IMR-90 (cell line): ENCODE measurements around the gene CLK3. TPM values are rescaled to one million over a fixed set of nuclear protein-coding genes. Genes with fewer than 3 reads are reported as not detected.
"Not testable (repeated sequence)": the region's sequence is repeated elsewhere in the genome, so short reads cannot be mapped to it uniquely, and the experiment has no call there.

Experiments used
- ATAC-seq: fragments of 200-7000 bp; cut with Tn5 transposase; 2 replicates; pipeline ENCODE4 v1.9.1; 2020; ENCODE audit warnings: low read depth, mild to moderate bottlenecking, moderate library complexity
- BruUV-seq: library from RNA; stranded (reverse); fragments of 400-500 nt; replicated peaks from 2 replicates; lab custom pipeline; 2021; lab: Mats Ljungman, UMichigan
- CTCF ChIA-PET: fragments of 300-600 bp; formaldehyde crosslinking; extraction: SDS; loops from one replicate; lab custom pipeline; 2021; ENCODE audit warnings: antibody characterized with exemption; lab: Yijun Ruan, JAX
- POLR2A ChIA-PET: fragments of 300-600 bp; sonication (Branson Sonifier 250); formaldehyde crosslinking; loops from one replicate; lab custom pipeline; 2022; ENCODE audit warnings: antibody characterized with exemption; ENCODE audit not compliant: unreplicated experiment; lab: Charles Lee
- DNase-seq: peaks from one replicate; pipeline ENCODE4 v3.0.0; 2013
- H2AFZ ChIP-seq: replicated peaks from 2 replicates; pipeline ENCODE3; 2013; ENCODE audit warnings: low read length, mild to moderate bottlenecking; ENCODE audit not compliant: poor library complexity
- H2AK5ac ChIP-seq: 2 replicates; pipeline ENCODE4 v1.6.1; 2013; ENCODE audit warnings: low read depth, low read length, inconsistent platforms
- H2AK9ac ChIP-seq: replicated peaks from 2 replicates; pipeline ENCODE3; 2013; ENCODE audit warnings: mild to moderate bottlenecking, low read depth, low read length, moderate library complexity; ENCODE audit not compliant: poor library complexity
- H2BK120ac ChIP-seq: 2 replicates; pipeline ENCODE4 v1.6.1; 2013; ENCODE audit warnings: low read depth, low read length, inconsistent platforms
- H2BK15ac ChIP-seq: 3 replicates; pipeline ENCODE4 v1.6.1; 2013; ENCODE audit warnings: low read depth, low read length, inconsistent platforms
- H2BK20ac ChIP-seq: 2 replicates; pipeline ENCODE4 v1.6.1; 2013; ENCODE audit warnings: low read depth, mild to moderate bottlenecking, inconsistent platforms, low read length, moderate library complexity
- H2BK5ac ChIP-seq: 2 replicates; pipeline ENCODE4 v1.6.1; 2013; ENCODE audit warnings: mild to moderate bottlenecking, low read depth, low read length, inconsistent platforms; ENCODE audit not compliant: poor library complexity, severe bottlenecking
- H3K14ac ChIP-seq: replicated peaks from 2 replicates; pipeline ENCODE4 v1.6.1; 2013; ENCODE audit warnings: low read depth, low read length, inconsistent platforms
- H3K18ac ChIP-seq: 2 replicates; pipeline ENCODE4 v1.6.1; 2013; ENCODE audit warnings: low read depth, low read length, control low read depth
- H3K23ac ChIP-seq: 2 replicates; pipeline ENCODE4 v1.6.1; 2013; ENCODE audit warnings: low read depth, low read length, inconsistent platforms
- H3K27ac ChIP-seq: 2 replicates; pipeline ENCODE4 v1.5.1; 2013; ENCODE audit warnings: mild to moderate bottlenecking, control low read depth, low read length; ENCODE audit not compliant: insufficient read depth
- H3K27me3 ChIP-seq: 2 replicates; pipeline ENCODE4 v1.6.1; 2013; ENCODE audit warnings: low read length; ENCODE audit not compliant: control insufficient read depth, insufficient read depth
- H3K36me3 ChIP-seq: 2 replicates; pipeline ENCODE4 v1.6.1; 2013; ENCODE audit warnings: low read length, mixed read lengths; ENCODE audit not compliant: control insufficient read depth, insufficient read depth
- H3K4ac ChIP-seq: 2 replicates; pipeline ENCODE4 v1.6.1; 2013; ENCODE audit warnings: low read depth, low read length, inconsistent platforms
- H3K4me1 ChIP-seq: 2 replicates; pipeline ENCODE4 v1.6.1; 2013; ENCODE audit warnings: low read length, mixed read lengths; ENCODE audit not compliant: control insufficient read depth, insufficient read depth
- H3K4me2 ChIP-seq: 2 replicates; pipeline ENCODE4 v1.6.1; 2013; ENCODE audit warnings: low read depth, mild to moderate bottlenecking, control low read depth, low read length, moderate library complexity
- H3K4me3 ChIP-seq: 2 replicates; pipeline ENCODE4 v1.5.1; 2013; ENCODE audit warnings: low read depth, mild to moderate bottlenecking, control low read depth, low read length, moderate library complexity; ENCODE audit not compliant: insufficient read depth
- H3K56ac ChIP-seq: 2 replicates; pipeline ENCODE4 v1.6.1; 2013; ENCODE audit warnings: low read length, inconsistent platforms; ENCODE audit not compliant: insufficient read depth; ENCODE audit errors: extremely low read depth
- H3K79me1 ChIP-seq, 2 experiments: 2 replicates each; pipeline ENCODE4 v1.6.1; 2013; ENCODE audit warnings: low read length in 2 of 2, inconsistent platforms in 1 of 2, low read depth in 1 of 2
- H3K9ac ChIP-seq: 2 replicates; pipeline ENCODE4 v1.6.1; 2013; ENCODE audit warnings: low read depth, low read length, control low read depth
- H3K9me1 ChIP-seq: 2 replicates; pipeline ENCODE4 v1.6.1; 2013; ENCODE audit warnings: low read length, inconsistent platforms; ENCODE audit not compliant: insufficient read depth
- H3K9me3 ChIP-seq: 2 replicates; pipeline ENCODE4 v1.6.1; 2013; ENCODE audit warnings: low read length; ENCODE audit not compliant: control insufficient read depth, insufficient read depth
- H4K20me1 ChIP-seq: 2 replicates; pipeline ENCODE4 v1.6.1; 2013; ENCODE audit warnings: low read length, inconsistent platforms; ENCODE audit not compliant: insufficient read depth
- H4K5ac ChIP-seq: 2 replicates; pipeline ENCODE4 v1.6.1; 2013; ENCODE audit warnings: mild to moderate bottlenecking, low read depth, low read length, control low read depth
- H4K8ac ChIP-seq, 2 experiments: 2 replicates each; pipeline ENCODE4 v1.6.1; 2013; ENCODE audit warnings: low read depth in 2 of 2, low read length in 2 of 2, control low read depth in 1 of 2, inconsistent platforms in 1 of 2
- H4K91ac ChIP-seq: 2 replicates; pipeline ENCODE4 v1.6.1; 2013; ENCODE audit warnings: low read depth, low read length, inconsistent platforms; ENCODE audit not compliant: insufficient read depth
- WGBS, 2 experiments: methylation state at CpG; one replicate each; pipeline versions ENCODE4 v1.1.5 to v1.1.7; 2013; ENCODE audit warnings: missing lambda C conversion rate in 2 of 2; ENCODE audit not compliant: insufficient read length in 1 of 2; ENCODE audit errors: extremely low coverage in 2 of 2; 5-methylcytosine and 5-hydroxymethylcytosine counted together
- dilution Hi-C: fragments of 300-500 bp; cut with HindIII; formaldehyde crosslinking; loops from one replicate; pipeline ENCODE4 v1.14.3; 2018; ENCODE audit warnings: low sequenced_read_pairs; ENCODE audit not compliant: unreplicated experiment
- in situ Hi-C: fragments of 300-500 bp; cut with MboI; formaldehyde crosslinking; loops from 3 replicates; pipeline ENCODE4 v1.14.3; 2019; ENCODE audit warnings: low sequenced_read_pairs, inconsistent platforms, mixed read lengths
- intact Hi-C: fragments of 100-400 bp; cut with micrococcal nuclease; formaldehyde crosslinking; loops from 2 replicates; pipeline ENCODE4 v1.10.0; 2022
- polyA plus RNA-seq, 3 experiments: library from polyadenylated mRNA; depleted of rRNA; stranded (reverse); fragments of >200 nt; gene quantifications; 2 replicates each; pipeline ENCODE4 v1.2.3, GENCODE V29; 2012; ENCODE audit warnings: low replicate concordance in 1 of 3
- total RNA-seq: library from RNA; depleted of rRNA; stranded (reverse); fragments of >200 nt; gene quantifications from 2 replicates; pipeline ENCODE4 v1.2.3, GENCODE V29; 2012

Gene CLK3
- total and polyA plus RNA-seq, 2 of the 4 experiments (the other 2 are of a cell fraction) = 84.7 to 117 TPM

DNA sequence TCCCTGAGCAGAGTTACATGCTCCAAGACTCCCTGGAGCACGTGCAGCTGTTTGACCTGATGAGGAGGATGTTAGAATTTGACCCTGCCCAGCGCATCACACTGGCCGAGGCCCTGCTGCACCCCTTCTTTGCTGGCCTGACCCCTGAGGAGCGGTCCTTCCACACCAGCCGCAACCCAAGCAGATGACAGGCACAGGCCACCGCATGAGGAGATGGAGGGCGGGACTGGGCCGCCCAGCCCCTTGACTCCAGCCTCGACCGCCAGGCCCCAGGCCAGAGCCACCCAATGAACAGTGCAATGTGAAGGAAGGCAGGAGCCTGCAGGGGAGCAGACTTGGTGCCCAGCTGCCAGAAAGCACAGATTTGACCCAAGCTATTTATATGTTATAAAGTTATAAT, 14.1 kb downstream of the CLK3 start:
- intact Hi-C loops, POLR2A ChIA-PET: not testable (repeated sequence)

More for the DNA sequence above, 14.1 kb downstream of the CLK3 start:
- H3K27me3 ChIP-seq, H4K8ac ChIP-seq, H3K9me1 ChIP-seq, dilution Hi-C loops, H2BK15ac ChIP-seq, H4K5ac ChIP-seq, H3K56ac ChIP-seq, H3K4me1 ChIP-seq, H3K27ac ChIP-seq, H3K4me3 ChIP-seq, H2BK5ac ChIP-seq, H2BK20ac ChIP-seq, DNase-seq, H3K9ac ChIP-seq, H4K91ac ChIP-seq, ATAC-seq, H2BK120ac ChIP-seq, H3K4me2 ChIP-seq, H2AFZ ChIP-seq, H2AK9ac ChIP-seq, H3K14ac ChIP-seq, H3K9me3 ChIP-seq, H3K18ac ChIP-seq, BruUV-seq, H3K4ac ChIP-seq, in situ Hi-C loops, CTCF ChIA-PET, H2AK5ac ChIP-seq, H3K23ac ChIP-seq: not testable (repeated sequence)
- Histone ChIP-seq H3K36me3 (peaks cover 84% of the 10 kb centered on the region), H4K20me1 (peaks cover 55% of the 10 kb centered on the region), H3K79me1 (peaks cover 0 to 24% of the 10 kb centered on the region in 2 experiments; a peak in 2 of 4 replicates)
- WGBS, 2 experiments = no CpG with 5 or more reads among the region's 10 CpGs
